Measurements from ENCODE around the gene ANXA6.

The ANXA6 gene

GRCh38 chr5:151098768-151099121 is 58.8 kb downstream of the ANXA6 start:
- peaks cover 67% of the 10 kb centered on the region for H3K4me1 ChIP-seq
- no peak overlapping the region for H3K4me3 ChIP-seq
- no peak for TF ChIP-seq Cebpa-rat (IDR thresholded peaks at IDR 0.05)
- H3K27ac ChIP-seq: no peak overlapping the region
- peaks cover 28% of the 10 kb centered on the region for H3K36me3 ChIP-seq
- H3K4me2 ChIP-seq: peak overlapping the region; percentile 66
- no peaks in the 10 kb centered on the region for H3K9me3 ChIP-seq
- no peaks in the 10 kb centered on the region for H4K20me1 ChIP-seq
- no peak overlapping the region; the same call in 1 of the 2 replicates for H3K9ac ChIP-seq
- H3K27me3 ChIP-seq: no peaks in the 10 kb centered on the region

- Histone ChIP-seq H3K4me3 (no peak overlapping the region), H3K4me1 (peaks cover 73% of the 10 kb centered on the region), H3K9me3 (no peaks in the 10 kb centered on the region), H3K36me3 (peaks cover 21% of the 10 kb centered on the region), H3K27ac (peak overlapping the region; percentile 33), H4K20me1 (no peaks in the 10 kb centered on the region), H3K4me2 (peak overlapping the region; percentile 66), H3K27me3 (no peaks in the 10 kb centered on the region), H3K9ac (peak overlapping the region; percentile 17; the same call in 1 of the 2 replicates)
- TF ChIP-seq Cebpa-rat (IDR thresholded peaks at IDR 0.05): no peak
Measured at GRCh38 chr5:151097820-151098767, 59.5 kb downstream of the ANXA6 start.

GRCh38 chr5:151097061-151097460 is 60.5 kb downstream of the ANXA6 start:
- peaks cover 79% of the 10 kb centered on the region for H3K4me1 ChIP-seq
- H3K4me2 ChIP-seq: 0 out of 2 replicates have a peak overlapping the region, but pooled peaks have one; percentile 66
- H3K27me3 ChIP-seq: no peaks in the 10 kb centered on the region
- no peak overlapping the region for H3K9ac ChIP-seq
- H3K27ac ChIP-seq: no peak overlapping the region
- no peak overlapping the region for H3K4me3 ChIP-seq
- TF ChIP-seq Cebpa-rat (IDR thresholded peaks at IDR 0.05): no peak
- H3K9me3 ChIP-seq: no peaks in the 10 kb centered on the region
- no peaks in the 10 kb centered on the region for H4K20me1 ChIP-seq
- H3K36me3 ChIP-seq: peaks cover 13% of the 10 kb centered on the region

GRCh38 chr5:151096001-151096373 is 61.6 kb downstream of the ANXA6 start:
- Histone ChIP-seq H3K9ac (no peak overlapping the region), H3K36me3 (peaks cover 5% of the 10 kb centered on the region; the same call in 1 of the 2 replicates), H3K4me2 (peak overlapping the region; percentile 86), H3K27me3 (no peaks in the 10 kb centered on the region), H3K27ac (peak overlapping the region; percentile 65), H3K9me3 (no peaks in the 10 kb centered on the region), H4K20me1 (no peaks in the 10 kb centered on the region), H3K4me3 (no peak overlapping the region), H3K4me1 (peaks cover 79% of the 10 kb centered on the region)
- no peak for TF ChIP-seq Cebpa-rat (IDR thresholded peaks at IDR 0.05)

GRCh38 chr5:151095341-151096000 is 62.1 kb downstream of the ANXA6 start:
- Histone ChIP-seq H3K4me1 (peaks cover 77% of the 10 kb centered on the region), H3K4me2 (peak overlapping the region; percentile 86), H3K9ac (no peak overlapping the region), H3K27ac (peak overlapping the region; percentile 65), H3K27me3 (no peaks in the 10 kb centered on the region), H3K36me3 (peaks cover 3% of the 10 kb centered on the region; the same call in 1 of the 2 replicates), H3K9me3 (no peaks in the 10 kb centered on the region), H3K4me3 (no peak overlapping the region), H4K20me1 (no peaks in the 10 kb centered on the region)
- no peak for TF ChIP-seq Cebpa-rat (IDR thresholded peaks at IDR 0.05)

GRCh38 chr5:151094852-151095245 is 62.7 kb downstream of the ANXA6 start:
- Histone ChIP-seq H3K9ac (no peak overlapping the region), H3K4me2 (peak overlapping the region; percentile 86), H3K27me3 (no peaks in the 10 kb centered on the region), H3K4me1 (peaks cover 71% of the 10 kb centered on the region), H3K36me3 (no peaks in the 10 kb centered on the region), H3K9me3 (no peaks in the 10 kb centered on the region), H4K20me1 (no peaks in the 10 kb centered on the region), H3K27ac (peak overlapping the region; percentile 65), H3K4me3 (no peak overlapping the region)
- TF ChIP-seq Cebpa-rat (IDR thresholded peaks at IDR 0.05): no peak

- H3K9ac ChIP-seq: peak overlapping the region; percentile 36; the same call in 1 of the 2 replicates
- no peaks in the 10 kb centered on the region for H3K36me3 ChIP-seq
- peaks cover 68% of the 10 kb centered on the region for H3K4me1 ChIP-seq
- no peaks in the 10 kb centered on the region for H4K20me1 ChIP-seq
- H3K27ac ChIP-seq: peak overlapping the region; percentile 65
- H3K9me3 ChIP-seq: no peaks in the 10 kb centered on the region
- TF ChIP-seq Cebpa-rat (IDR thresholded peaks at IDR 0.05): no peak
- H3K4me3 ChIP-seq: peak overlapping the region; percentile 0; the same call in 1 of the 2 replicates
- H3K27me3 ChIP-seq: no peaks in the 10 kb centered on the region
- peak overlapping the region; percentile 86 for H3K4me2 ChIP-seq
Measured at GRCh38 chr5:151094030-151094851, 63.3 kb downstream of the ANXA6 start.

GRCh38 chr5:151093476-151093889 is 64.1 kb downstream of the ANXA6 start:
- no peaks in the 10 kb centered on the region for H3K36me3 ChIP-seq
- no peaks in the 10 kb centered on the region for H4K20me1 ChIP-seq
- no peaks in the 10 kb centered on the region for H3K9me3 ChIP-seq
- H3K9ac ChIP-seq: peak overlapping the region; percentile 36; the same call in 1 of the 2 replicates
- peak overlapping the region; percentile 65 for H3K27ac ChIP-seq
- TF ChIP-seq Cebpa-rat (IDR thresholded peaks at IDR 0.05): peak; percentile 82
- H3K4me2 ChIP-seq: peak overlapping the region; percentile 86
- no peaks in the 10 kb centered on the region for H3K27me3 ChIP-seq
- peak overlapping the region; percentile 0; the same call in 1 of the 2 replicates for H3K4me3 ChIP-seq
- H3K4me1 ChIP-seq: peaks cover 60% of the 10 kb centered on the region

- Histone ChIP-seq H3K4me2 (peak overlapping the region; percentile 86), H3K4me1 (peaks cover 53% of the 10 kb centered on the region), H3K4me3 (no peak overlapping the region), H3K27me3 (no peaks in the 10 kb centered on the region), H3K9me3 (no peaks in the 10 kb centered on the region), H3K27ac (no peak overlapping the region), H4K20me1 (no peaks in the 10 kb centered on the region), H3K36me3 (no peaks in the 10 kb centered on the region), H3K9ac (no peak overlapping the region)
- TF ChIP-seq Cebpa-rat (IDR thresholded peaks at IDR 0.05): no peak
Measured at GRCh38 chr5:151092762-151093161, 64.8 kb downstream of the ANXA6 start.

Data from BLaER1 (cell line).